HEK293 (cell line): ENCODE data around the gene ZSCAN2.
A peak's percentile ranks its signal among the peaks of the same experiment; 100 is the strongest.
"Not testable (repeated sequence)": the region's sequence is repeated elsewhere in the genome, so short reads cannot be mapped to it uniquely, and the experiment has no call there.

ENCODE experiments used
- CTCF ChIA-PET: fragments of 350-600 bp; formaldehyde crosslinking; extraction: SDS; loops from one replicate; lab custom pipeline; 2021; ENCODE audit warnings: antibody characterized with exemption; lab: Yijun Ruan, JAX
- POLR2A ChIA-PET: fragments of 300-600 bp; formaldehyde crosslinking; extraction: SDS; loops from one replicate; lab custom pipeline; 2020; ENCODE audit warnings: antibody characterized with exemption, inconsistent platforms; lab: Yijun Ruan, JAX
- H3K27ac ChIP-seq: fragments of 200-500 bp; sonication (Bioruptor generic); 2 replicates; pipeline ENCODE4 v1.5.1; 2014; ENCODE audit warnings: low read depth, low read length, control low read depth, inconsistent platforms; ENCODE audit errors: extremely low read depth
- H3K36me3 ChIP-seq, 2 experiments: fragments of 200-500 bp in 1 of 2; sonication (Bioruptor generic) in 1 of 2; 1 replicate in 1 of 2; 2 replicates in 1 of 2; pipeline ENCODE4 v1.5.1; 2014 to 2017; ENCODE audit warnings: inconsistent platforms in 2 of 2, low read length in 2 of 2; ENCODE audit not compliant: control insufficient read depth in 2 of 2, insufficient read depth in 1 of 2
- H3K4me1 ChIP-seq: fragments of 200-500 bp; sonication (Bioruptor generic); 2 replicates; pipeline ENCODE4 v1.5.1; 2014; ENCODE audit warnings: mild to moderate bottlenecking, low read length, inconsistent platforms; ENCODE audit not compliant: control insufficient read depth, insufficient read depth
- H3K4me3 ChIP-seq: 2 replicates; pipeline ENCODE4 v1.5.1; 2011; ENCODE audit warnings: low read depth, mild to moderate bottlenecking, control low read depth, low read length, moderate library complexity
- H3K9me3 ChIP-seq: fragments of 200-500 bp; sonication (Bioruptor generic); 2 replicates; pipeline ENCODE4 v1.5.1; 2014; ENCODE audit warnings: low read depth, low read length, inconsistent platforms; ENCODE audit not compliant: control insufficient read depth, insufficient read depth
- BCL11A ChIP-seq: fragments of 450-650 bp; formaldehyde crosslinking; IDR thresholded peaks from 2 replicates; pipeline ENCODE4 v1.5.1; 2016; ENCODE audit warnings: low read depth, missing biosample characterization, missing genetic modification characterization
- GFI1B ChIP-seq: fragments of 450-650 bp; formaldehyde crosslinking; IDR thresholded peaks from 2 replicates; pipeline ENCODE4 v1.5.1; 2016; ENCODE audit warnings: missing biosample characterization, missing genetic modification characterization
- KLF1 ChIP-seq: fragments of 450-650 bp; formaldehyde crosslinking; IDR thresholded peaks from 2 replicates; pipeline ENCODE4 v1.5.1; 2016; ENCODE audit warnings: missing biosample characterization, missing genetic modification characterization
- OSR2 ChIP-seq: fragments of 450-650 bp; formaldehyde crosslinking; IDR thresholded peaks from 2 replicates; pipeline ENCODE4 v1.5.1; 2016; ENCODE audit warnings: missing biosample characterization, missing genetic modification characterization
- REPIN1 ChIP-seq: fragments of 450-650 bp; formaldehyde crosslinking; IDR thresholded peaks from 2 replicates; pipeline ENCODE4 v1.5.1; 2017; ENCODE audit warnings: missing biosample characterization, missing genetic modification characterization, low read depth
- SP3 ChIP-seq: fragments of 450-650 bp; formaldehyde crosslinking; IDR thresholded peaks from 2 replicates; pipeline ENCODE4 v1.5.1; 2016; ENCODE audit warnings: missing biosample characterization, missing genetic modification characterization
- TRIM28 ChIP-seq: IDR thresholded peaks from 2 replicates; pipeline ENCODE4 v1.6.1; 2011; ENCODE audit warnings: low read length, control low read depth, borderline replicate concordance
- ZBTB20 ChIP-seq: fragments of 450-650 bp; formaldehyde crosslinking; IDR thresholded peaks from 2 replicates; pipeline ENCODE4 v1.5.1; 2016; ENCODE audit warnings: missing biosample characterization, missing genetic modification characterization
- ZBTB8A ChIP-seq: fragments of 450-650 bp; formaldehyde crosslinking; IDR thresholded peaks from 2 replicates; pipeline ENCODE4 v1.5.1; 2016; ENCODE audit warnings: missing biosample characterization, missing genetic modification characterization
- ZNF133 ChIP-seq: fragments of 450-650 bp; formaldehyde crosslinking; IDR thresholded peaks from 2 replicates; pipeline ENCODE4 v1.5.1; 2016; ENCODE audit warnings: missing biosample characterization, missing genetic modification characterization
- ZNF140 ChIP-seq: fragments of 450-650 bp; formaldehyde crosslinking; IDR thresholded peaks from 2 replicates; pipeline ENCODE4 v1.5.1; 2016; ENCODE audit warnings: missing biosample characterization, missing genetic modification characterization
- ZNF2 ChIP-seq: fragments of 450-650 bp; formaldehyde crosslinking; IDR thresholded peaks from 2 replicates; pipeline ENCODE4 v1.5.1; 2016; ENCODE audit warnings: missing biosample characterization, missing genetic modification characterization
- ZNF214 ChIP-seq: fragments of 450-650 bp; formaldehyde crosslinking; IDR thresholded peaks from 2 replicates; pipeline ENCODE4 v1.5.1; 2017; ENCODE audit warnings: missing biosample characterization, mild to moderate bottlenecking, missing genetic modification characterization, borderline replicate concordance
- ZNF341 ChIP-seq: fragments of 450-650 bp; formaldehyde crosslinking; IDR thresholded peaks from 2 replicates; pipeline ENCODE4; 2016; ENCODE audit warnings: low read depth, missing biosample characterization, missing genetic modification characterization
- ZNF394 ChIP-seq: fragments of 450-650 bp; formaldehyde crosslinking; IDR thresholded peaks from 2 replicates; pipeline ENCODE4 v1.5.1; 2016; ENCODE audit warnings: missing biosample characterization, missing genetic modification characterization, mild to moderate bottlenecking, moderate library complexity, borderline replicate concordance
- ZNF433 ChIP-seq: fragments of 450-650 bp; formaldehyde crosslinking; IDR thresholded peaks from 2 replicates; pipeline ENCODE4 v1.5.1; 2016; ENCODE audit warnings: missing biosample characterization, missing genetic modification characterization, low read depth
- ZNF555 ChIP-seq: fragments of 450-650 bp; formaldehyde crosslinking; conservative IDR thresholded peaks from 2 replicates; pipeline ENCODE4 v1.5.1; 2017; ENCODE audit warnings: missing biosample characterization, mild to moderate bottlenecking, missing genetic modification characterization, inconsistent platforms
- ZNF629 ChIP-seq: fragments of 450-650 bp; formaldehyde crosslinking; IDR thresholded peaks from 2 replicates; pipeline ENCODE4 v1.5.1; 2017; ENCODE audit warnings: missing biosample characterization, missing genetic modification characterization
- ZNF660 ChIP-seq: fragments of 450-650 bp; IDR thresholded peaks from 2 replicates; pipeline ENCODE4 v1.5.1; 2018; ENCODE audit warnings: missing biosample characterization, mild to moderate bottlenecking, missing genetic modification characterization
- ZXDB ChIP-seq: fragments of 450-650 bp; formaldehyde crosslinking; IDR thresholded peaks from 2 replicates; pipeline ENCODE4 v1.5.1; 2016; ENCODE audit warnings: missing biosample characterization, missing genetic modification characterization
- TF ChIP-seq, protein P1 (sequence below): fragments of 450-650 bp; formaldehyde crosslinking; IDR thresholded peaks from 2 replicates; pipeline ENCODE4 v1.5.1; 2016; ENCODE audit warnings: missing biosample characterization, missing genetic modification characterization
- TF ChIP-seq, protein P2 (sequence below): sonication (generic); formaldehyde crosslinking; IDR thresholded peaks from 2 replicates; pipeline ENCODE4 v1.8.1; 2022; ENCODE audit warnings: mild to moderate bottlenecking, moderate library complexity, missing genetic modification reagents
- TF ChIP-seq, protein P3 (sequence below): fragments of 450-650 bp; formaldehyde crosslinking; IDR thresholded peaks from 2 replicates; pipeline ENCODE4 v1.5.1; 2016; ENCODE audit warnings: missing biosample characterization, missing genetic modification characterization
- TF ChIP-seq, protein P4 (sequence below): fragments of 450-650 bp; formaldehyde crosslinking; IDR thresholded peaks from 2 replicates; pipeline ENCODE4 v1.5.1; 2016; ENCODE audit warnings: missing biosample characterization, missing genetic modification characterization
- TF ChIP-seq, protein P5 (sequence below): fragments of 450-650 bp; formaldehyde crosslinking; IDR thresholded peaks from 2 replicates; pipeline ENCODE4 v1.5.1; 2016; ENCODE audit warnings: missing biosample characterization, missing genetic modification characterization

ZSCAN2 gene

DNA sequence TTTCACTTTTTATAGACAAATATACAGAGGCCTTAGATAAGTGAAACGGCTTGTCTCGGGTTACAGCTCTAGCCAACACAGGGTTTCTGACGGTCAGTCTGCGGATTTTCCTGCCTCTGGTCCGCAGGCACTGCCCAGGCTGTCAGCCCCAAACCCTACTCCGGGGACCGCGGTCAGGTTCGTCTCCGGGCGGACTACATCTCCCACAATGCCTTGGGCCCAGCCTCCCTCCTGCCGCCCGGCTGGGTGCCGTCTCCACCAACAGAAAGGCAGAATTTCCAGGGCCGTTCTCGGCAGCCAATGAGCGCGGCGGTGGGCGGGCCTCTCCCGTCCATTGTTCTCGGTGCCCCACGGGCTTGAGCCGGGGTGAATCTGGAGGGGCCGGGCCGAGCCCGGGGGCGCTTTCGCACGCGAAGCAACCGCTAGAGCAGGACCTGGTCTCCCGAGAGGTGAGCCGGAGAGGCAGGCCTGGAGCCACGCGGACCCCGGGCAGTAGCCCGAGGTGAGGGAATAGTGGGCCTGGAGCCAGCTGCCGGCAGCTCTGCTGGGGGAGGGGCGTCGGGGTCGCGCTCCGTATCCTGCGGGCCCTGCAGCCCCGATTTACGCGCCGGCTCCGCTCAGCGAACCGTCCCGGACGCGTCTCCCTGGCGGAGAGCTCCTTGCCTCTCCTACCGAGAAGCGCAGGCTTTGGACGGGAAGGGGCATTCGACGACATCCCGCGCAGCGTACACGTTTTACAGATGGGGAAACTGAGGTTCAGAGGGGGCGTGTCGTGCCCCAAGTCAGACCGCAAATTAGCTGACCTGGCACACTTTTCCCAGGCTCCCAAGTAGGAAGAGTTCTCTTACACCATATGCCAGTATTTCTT, at the start of gene ZSCAN2 (continued):
- TF ChIP-seq BCL11A (tag by site-specific recombination) (peak; percentile 35; the same call in 1 of the 2 replicates), ZNF214 (no peak), ZBTB20 (tag by site-specific recombination) (peak; percentile 92; the same call in 1 of the 2 replicates), ZNF2 (tag by site-specific recombination) (peak; percentile 63; the same call in 1 of the 2 replicates), ZNF133 (tag by site-specific recombination) (no peak), GFI1B (tag by site-specific recombination) (no peak), ZNF660 (tag by site-specific recombination) (0 out of 2 replicates have a peak, but pooled peaks have one; percentile 49), KLF1 (tag by site-specific recombination) (no peak; the same call in 1 of the 2 replicates), REPIN1 (tag by site-specific recombination) (peak; percentile 65; the same call in 1 of the 2 replicates), TRIM28 (no peak), OSR2 (tag by site-specific recombination) (no peak), ZXDB (tag by site-specific recombination) (peak; percentile 91), ZNF629 (tag by site-specific recombination) (no peak), ZNF140 (tag by site-specific recombination) (no peak), SP3 (peak; percentile 76)
- TF ChIP-seq, protein P1, sequence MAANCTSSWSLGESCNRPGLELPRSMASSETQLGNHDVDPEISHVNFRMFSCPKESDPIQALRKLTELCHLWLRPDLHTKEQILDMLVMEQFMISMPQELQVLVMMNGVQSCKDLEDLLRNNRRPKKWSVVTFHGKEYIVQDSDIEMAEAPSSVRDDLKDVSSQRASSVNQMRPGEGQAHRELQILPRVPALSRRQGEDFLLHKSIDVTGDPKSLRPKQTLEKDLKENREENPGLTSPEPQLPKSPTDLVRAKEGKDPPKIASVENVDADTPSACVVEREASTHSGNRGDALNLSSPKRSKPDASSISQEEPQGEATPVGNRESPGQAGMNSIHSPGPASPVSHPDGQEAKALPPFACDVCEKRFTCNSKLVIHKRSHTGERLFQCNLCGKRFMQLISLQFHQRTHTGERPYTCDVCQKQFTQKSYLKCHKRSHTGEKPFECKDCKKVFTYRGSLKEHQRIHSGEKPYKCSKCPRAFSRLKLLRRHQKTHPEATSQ (tag by site-specific recombination), result peak; percentile 66; the same call in 1 of the 2 replicates
- TF ChIP-seq, protein P2, sequence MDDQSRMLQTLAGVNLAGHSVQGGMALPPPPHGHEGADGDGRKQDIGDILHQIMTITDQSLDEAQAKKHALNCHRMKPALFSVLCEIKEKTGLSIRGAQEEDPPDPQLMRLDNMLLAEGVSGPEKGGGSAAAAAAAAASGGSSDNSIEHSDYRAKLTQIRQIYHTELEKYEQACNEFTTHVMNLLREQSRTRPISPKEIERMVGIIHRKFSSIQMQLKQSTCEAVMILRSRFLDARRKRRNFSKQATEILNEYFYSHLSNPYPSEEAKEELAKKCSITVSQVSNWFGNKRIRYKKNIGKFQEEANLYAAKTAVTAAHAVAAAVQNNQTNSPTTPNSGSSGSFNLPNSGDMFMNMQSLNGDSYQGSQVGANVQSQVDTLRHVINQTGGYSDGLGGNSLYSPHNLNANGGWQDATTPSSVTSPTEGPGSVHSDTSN (CRISPR knock-in tag), result peak; percentile 78; the same call in 1 of the 2 replicates
- TF ChIP-seq, protein P3, sequence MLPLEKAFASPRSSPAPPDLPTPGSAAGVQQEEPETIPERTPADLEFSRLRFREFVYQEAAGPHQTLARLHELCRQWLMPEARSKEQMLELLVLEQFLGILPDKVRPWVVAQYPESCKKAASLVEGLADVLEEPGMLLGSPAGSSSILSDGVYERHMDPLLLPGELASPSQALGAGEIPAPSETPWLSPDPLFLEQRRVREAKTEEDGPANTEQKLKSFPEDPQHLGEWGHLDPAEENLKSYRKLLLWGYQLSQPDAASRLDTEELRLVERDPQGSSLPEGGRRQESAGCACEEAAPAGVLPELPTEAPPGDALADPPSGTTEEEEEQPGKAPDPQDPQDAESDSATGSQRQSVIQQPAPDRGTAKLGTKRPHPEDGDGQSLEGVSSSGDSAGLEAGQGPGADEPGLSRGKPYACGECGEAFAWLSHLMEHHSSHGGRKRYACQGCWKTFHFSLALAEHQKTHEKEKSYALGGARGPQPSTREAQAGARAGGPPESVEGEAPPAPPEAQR (tag by site-specific recombination), result no peak
- TF ChIP-seq, protein P4, sequence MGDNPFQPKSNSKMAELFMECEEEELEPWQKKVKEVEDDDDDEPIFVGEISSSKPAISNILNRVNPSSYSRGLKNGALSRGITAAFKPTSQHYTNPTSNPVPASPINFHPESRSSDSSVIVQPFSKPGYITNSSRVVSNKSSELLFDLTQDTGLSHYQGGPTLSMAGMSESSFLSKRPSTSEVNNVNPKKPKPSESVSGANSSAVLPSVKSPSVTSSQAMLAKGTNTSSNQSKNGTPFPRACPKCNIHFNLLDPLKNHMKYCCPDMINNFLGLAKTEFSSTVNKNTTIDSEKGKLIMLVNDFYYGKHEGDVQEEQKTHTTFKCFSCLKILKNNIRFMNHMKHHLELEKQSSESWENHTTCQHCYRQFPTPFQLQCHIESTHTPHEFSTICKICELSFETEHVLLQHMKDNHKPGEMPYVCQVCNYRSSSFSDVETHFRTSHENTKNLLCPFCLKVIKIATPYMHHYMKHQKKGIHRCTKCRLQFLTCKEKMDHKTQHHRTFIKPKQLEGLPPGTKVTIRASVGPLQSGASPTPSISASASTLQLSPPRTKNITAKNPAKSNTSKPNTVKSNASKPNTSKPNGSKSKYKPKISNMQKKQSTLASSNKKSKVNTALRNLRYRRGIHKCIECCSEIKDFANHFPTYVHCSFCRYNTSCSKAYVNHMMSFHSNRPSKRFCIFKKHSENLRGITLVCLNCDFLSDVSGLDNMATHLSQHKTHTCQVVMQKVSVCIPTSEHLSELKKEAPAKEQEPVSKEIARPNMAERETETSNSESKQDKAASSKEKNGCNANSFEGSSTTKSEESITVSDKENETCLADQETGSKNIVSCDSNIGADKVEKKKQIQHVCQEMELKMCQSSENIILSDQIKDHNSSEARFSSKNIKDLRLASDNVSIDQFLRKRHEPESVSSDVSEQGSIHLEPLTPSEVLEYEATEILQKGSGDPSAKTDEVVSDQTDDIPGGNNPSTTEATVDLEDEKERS (tag by site-specific recombination), result no peak

DNA sequence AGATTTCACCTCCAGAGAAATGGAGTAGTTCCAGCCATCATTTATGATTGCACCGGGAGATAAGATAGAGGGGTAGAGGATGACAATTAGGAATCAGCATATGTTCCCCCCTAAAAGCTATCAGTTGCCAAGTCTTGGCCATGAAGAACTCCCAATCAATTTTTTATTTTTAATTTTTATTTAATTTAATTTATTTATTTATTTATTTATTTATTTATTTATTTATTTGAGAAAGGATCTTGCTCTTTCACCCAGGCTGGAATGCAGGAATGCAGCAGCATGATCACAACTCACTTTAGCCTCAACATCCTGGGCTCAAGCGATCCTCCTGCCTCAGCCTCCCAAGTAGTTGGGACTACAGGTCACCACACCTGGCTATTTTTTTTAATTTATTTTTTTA, 49.2 kb upstream of the ZSCAN2 start:
- POLR2A ChIA-PET, H3K4me1 ChIP-seq, H3K9me3 ChIP-seq, H3K27ac ChIP-seq, H3K4me3 ChIP-seq: not testable (repeated sequence)
- peaks cover 4 to 16% of the 10 kb centered on the region in 2 experiments; a peak in 2 of 3 replicates for H3K36me3 ChIP-seq
- CTCF ChIA-PET, result interaction anchor here (1.0 kb wide), 1 partner anchor 19 kb away, joined by 4 read pairs; no protein-coding TSS in a partner anchor
- peak; percentile 60 for TF ChIP-seq ZNF555 (tag by site-specific recombination)
- TF ChIP-seq ZNF433 (tag by site-specific recombination), result 0 out of 2 replicates have a peak, but pooled peaks have one; percentile 9
- TF ChIP-seq ZNF394 (tag by site-specific recombination), result peak; percentile 92
- TF ChIP-seq, protein P5, sequence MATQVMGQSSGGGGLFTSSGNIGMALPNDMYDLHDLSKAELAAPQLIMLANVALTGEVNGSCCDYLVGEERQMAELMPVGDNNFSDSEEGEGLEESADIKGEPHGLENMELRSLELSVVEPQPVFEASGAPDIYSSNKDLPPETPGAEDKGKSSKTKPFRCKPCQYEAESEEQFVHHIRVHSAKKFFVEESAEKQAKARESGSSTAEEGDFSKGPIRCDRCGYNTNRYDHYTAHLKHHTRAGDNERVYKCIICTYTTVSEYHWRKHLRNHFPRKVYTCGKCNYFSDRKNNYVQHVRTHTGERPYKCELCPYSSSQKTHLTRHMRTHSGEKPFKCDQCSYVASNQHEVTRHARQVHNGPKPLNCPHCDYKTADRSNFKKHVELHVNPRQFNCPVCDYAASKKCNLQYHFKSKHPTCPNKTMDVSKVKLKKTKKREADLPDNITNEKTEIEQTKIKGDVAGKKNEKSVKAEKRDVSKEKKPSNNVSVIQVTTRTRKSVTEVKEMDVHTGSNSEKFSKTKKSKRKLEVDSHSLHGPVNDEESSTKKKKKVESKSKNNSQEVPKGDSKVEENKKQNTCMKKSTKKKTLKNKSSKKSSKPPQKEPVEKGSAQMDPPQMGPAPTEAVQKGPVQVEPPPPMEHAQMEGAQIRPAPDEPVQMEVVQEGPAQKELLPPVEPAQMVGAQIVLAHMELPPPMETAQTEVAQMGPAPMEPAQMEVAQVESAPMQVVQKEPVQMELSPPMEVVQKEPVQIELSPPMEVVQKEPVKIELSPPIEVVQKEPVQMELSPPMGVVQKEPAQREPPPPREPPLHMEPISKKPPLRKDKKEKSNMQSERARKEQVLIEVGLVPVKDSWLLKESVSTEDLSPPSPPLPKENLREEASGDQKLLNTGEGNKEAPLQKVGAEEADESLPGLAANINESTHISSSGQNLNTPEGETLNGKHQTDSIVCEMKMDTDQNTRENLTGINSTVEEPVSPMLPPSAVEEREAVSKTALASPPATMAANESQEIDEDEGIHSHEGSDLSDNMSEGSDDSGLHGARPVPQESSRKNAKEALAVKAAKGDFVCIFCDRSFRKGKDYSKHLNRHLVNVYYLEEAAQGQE, result peak; percentile 31; the same call in 1 of the 2 replicates
- TF ChIP-seq ZXDB (tag by site-specific recombination), result peak; percentile 44; the same call in 1 of the 2 replicates
- peak; percentile 64 for TF ChIP-seq ZBTB8A
- TF ChIP-seq ZNF140 (tag by site-specific recombination), result 0 out of 2 replicates have a peak, but pooled peaks have one; percentile 14
- 0 out of 2 replicates have a peak, but pooled peaks have one; percentile 14 for TF ChIP-seq ZNF341 (tag by site-specific recombination)
